Hepatocyte (in vitro differentiated cells): ENCODE measurements around the gene ALOX15. TPM values are rescaled to one million over a fixed set of nuclear protein-coding genes. Genes with fewer than 3 reads are reported as not detected.
"Not testable (repeated sequence)": the region's sequence is repeated elsewhere in the genome, so short reads cannot be mapped to it uniquely, and the experiment has no call there.

ENCODE experiments used
- DNase-seq: peaks from one replicate; pipeline ENCODE4 v3.0.0-alpha.2; 2016; ENCODE audit warnings: low spot score
- H2AFZ ChIP-seq: fragments of 200-600 bp; sonication (generic); 2 replicates; pipeline ENCODE4 v1.6.0; 2016; ENCODE audit warnings: antibody characterized with exemption, mild to moderate bottlenecking
- H3K27ac ChIP-seq: fragments of 200-600 bp; sonication (generic); 2 replicates; pipeline ENCODE4 v1.5.1; 2016; ENCODE audit warnings: mild to moderate bottlenecking
- H3K27me3 ChIP-seq: fragments of 200-600 bp; sonication (generic); 2 replicates; pipeline ENCODE4 v1.6.1; 2016
- H3K36me3 ChIP-seq: fragments of 200-600 bp; sonication (generic); replicated peaks from 2 replicates; pipeline ENCODE4 v1.5.1; 2016; ENCODE audit warnings: low read depth; ENCODE audit not compliant: insufficient read depth
- H3K4me1 ChIP-seq: fragments of 200-600 bp; sonication (generic); 2 replicates; pipeline ENCODE4 v1.5.1; 2016; ENCODE audit warnings: mild to moderate bottlenecking, moderate library complexity; ENCODE audit not compliant: insufficient read depth
- H3K4me2 ChIP-seq: fragments of 200-600 bp; sonication (generic); 2 replicates; pipeline ENCODE4 v1.6.0; 2016
- H3K4me3 ChIP-seq: fragments of 200-600 bp; sonication (generic); 2 replicates; pipeline ENCODE4 v1.5.1; 2016; ENCODE audit warnings: mild to moderate bottlenecking
- H3K79me2 ChIP-seq: fragments of 200-600 bp; sonication (generic); 2 replicates; pipeline ENCODE4 v1.6.0; 2017; ENCODE audit warnings: mild to moderate bottlenecking
- H3K9me2 ChIP-seq: fragments of 200-600 bp; sonication (generic); replicated peaks from 2 replicates; pipeline ENCODE4 v1.6.0; 2017; ENCODE audit warnings: mild to moderate bottlenecking; ENCODE audit not compliant: insufficient read depth
- H3K9me3 ChIP-seq: fragments of 200-600 bp; sonication (generic); 2 replicates; pipeline ENCODE4 v1.5.1; 2016; ENCODE audit warnings: low read depth, mild to moderate bottlenecking
- H4K20me1 ChIP-seq: fragments of 200-600 bp; sonication (generic); 2 replicates; pipeline ENCODE4 v1.6.0; 2016; ENCODE audit warnings: mild to moderate bottlenecking; ENCODE audit not compliant: insufficient read depth, poor library complexity, severe bottlenecking
- EZH2 ChIP-seq: fragments of 200-600 bp; sonication (generic); IDR thresholded peaks from 2 replicates; pipeline ENCODE4 v1.6.1; 2016; ENCODE audit warnings: antibody characterized with exemption, mild to moderate bottlenecking, borderline replicate concordance
- EZH2phosphoT487 ChIP-seq: fragments of 200-600 bp; sonication (generic); IDR thresholded peaks from one replicate; pipeline ENCODE4 v1.6.1; 2018; ENCODE audit warnings: antibody characterized with exemption, mild to moderate bottlenecking, low read depth, moderate library complexity; ENCODE audit not compliant: unreplicated experiment, severe bottlenecking
- WGBS: methylation state at CpG from one replicate; pipeline ENCODE4 v1.1.6; 2016; ENCODE audit warnings: low lambda C conversion rate; ENCODE audit errors: missing lambda C conversion rate; 5-methylcytosine and 5-hydroxymethylcytosine counted together
- polyA plus RNA-seq: library from polyadenylated mRNA; unstranded; fragments of >200 nt; fragmentation: Nextera tagmentation; extraction: Ambion mirVana; gene quantifications from 2 replicates; pipeline ENCODE4 v1.2.1, GENCODE V29; 2016
- total RNA-seq: library from RNA; depleted of rRNA; stranded (reverse); fragments of >200 nt; gene quantifications from 2 replicates; pipeline ENCODE4 v1.2.3, GENCODE V29; 2014
- TF ChIP-seq, protein P1 (sequence below): fragments of 200-600 bp; sonication (generic); IDR thresholded peaks from 2 replicates; pipeline ENCODE4 v1.5.1; 2016; ENCODE audit warnings: antibody characterized with exemption, mild to moderate bottlenecking; ENCODE audit not compliant: poor library complexity

The ALOX15 gene
- total and polyA plus RNA-seq, 2 experiments from 2014 or later = 2.1 to 5.5 TPM

DNA sequence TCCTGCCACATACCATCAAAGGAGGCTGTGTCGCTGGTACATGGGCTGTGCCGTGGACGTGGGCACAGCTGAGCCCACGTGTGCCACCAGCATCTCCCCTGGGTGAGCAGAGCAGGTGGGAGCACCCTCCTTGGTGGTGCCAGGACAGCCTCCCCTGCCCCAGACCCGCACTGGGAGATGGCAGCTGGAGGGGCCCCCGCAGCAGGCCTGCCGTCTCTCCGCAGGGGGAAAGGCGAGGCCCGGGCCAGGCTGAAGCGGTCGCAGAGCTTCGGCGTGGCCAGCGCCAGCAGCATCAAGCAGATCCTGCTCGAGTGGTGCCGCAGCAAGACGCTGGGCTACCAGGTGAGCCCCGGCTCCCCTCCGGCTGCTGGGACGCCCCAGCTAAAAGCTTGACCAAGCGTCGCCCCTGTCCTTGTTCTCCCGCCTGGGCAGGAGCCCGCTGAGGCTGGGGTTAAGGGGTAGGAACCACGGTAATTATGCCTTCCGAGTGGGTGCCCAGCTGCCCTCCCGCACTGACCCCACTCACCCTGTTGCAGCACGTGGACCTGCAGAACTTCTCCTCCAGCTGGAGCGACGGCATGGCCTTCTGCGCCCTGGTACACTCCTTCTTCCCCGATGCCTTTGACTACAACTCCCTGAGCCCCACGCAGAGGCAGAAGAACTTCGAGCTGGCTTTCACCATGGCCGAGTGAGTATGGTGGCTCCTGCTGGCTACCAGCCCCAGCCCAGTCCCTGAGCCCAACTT lies 44.7 kb downstream of the ALOX15 start:
- WGBS = 98% methylated on average over 36 of the region's 36 CpGs
- Histone ChIP-seq H3K79me2 (peaks cover 57% of the 10 kb centered on the region), H3K27me3 (no peaks in the 10 kb centered on the region), H3K9me2 (no peaks in the 10 kb centered on the region), H3K27ac (no peak overlapping the region), H3K4me2 (no peak overlapping the region), H4K20me1 (no peaks in the 10 kb centered on the region), H3K36me3 (no peaks in the 10 kb centered on the region), H3K4me1 (peaks cover 60% of the 10 kb centered on the region), H3K4me3 (no peak overlapping the region), H3K9me3 (no peaks in the 10 kb centered on the region), H2AFZ (no peak overlapping the region)
- no peak for DNase-seq
- TF ChIP-seq, protein P1, sequence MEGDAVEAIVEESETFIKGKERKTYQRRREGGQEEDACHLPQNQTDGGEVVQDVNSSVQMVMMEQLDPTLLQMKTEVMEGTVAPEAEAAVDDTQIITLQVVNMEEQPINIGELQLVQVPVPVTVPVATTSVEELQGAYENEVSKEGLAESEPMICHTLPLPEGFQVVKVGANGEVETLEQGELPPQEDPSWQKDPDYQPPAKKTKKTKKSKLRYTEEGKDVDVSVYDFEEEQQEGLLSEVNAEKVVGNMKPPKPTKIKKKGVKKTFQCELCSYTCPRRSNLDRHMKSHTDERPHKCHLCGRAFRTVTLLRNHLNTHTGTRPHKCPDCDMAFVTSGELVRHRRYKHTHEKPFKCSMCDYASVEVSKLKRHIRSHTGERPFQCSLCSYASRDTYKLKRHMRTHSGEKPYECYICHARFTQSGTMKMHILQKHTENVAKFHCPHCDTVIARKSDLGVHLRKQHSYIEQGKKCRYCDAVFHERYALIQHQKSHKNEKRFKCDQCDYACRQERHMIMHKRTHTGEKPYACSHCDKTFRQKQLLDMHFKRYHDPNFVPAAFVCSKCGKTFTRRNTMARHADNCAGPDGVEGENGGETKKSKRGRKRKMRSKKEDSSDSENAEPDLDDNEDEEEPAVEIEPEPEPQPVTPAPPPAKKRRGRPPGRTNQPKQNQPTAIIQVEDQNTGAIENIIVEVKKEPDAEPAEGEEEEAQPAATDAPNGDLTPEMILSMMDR = no peak
- no peak for TF ChIP-seq EZH2

DNA sequence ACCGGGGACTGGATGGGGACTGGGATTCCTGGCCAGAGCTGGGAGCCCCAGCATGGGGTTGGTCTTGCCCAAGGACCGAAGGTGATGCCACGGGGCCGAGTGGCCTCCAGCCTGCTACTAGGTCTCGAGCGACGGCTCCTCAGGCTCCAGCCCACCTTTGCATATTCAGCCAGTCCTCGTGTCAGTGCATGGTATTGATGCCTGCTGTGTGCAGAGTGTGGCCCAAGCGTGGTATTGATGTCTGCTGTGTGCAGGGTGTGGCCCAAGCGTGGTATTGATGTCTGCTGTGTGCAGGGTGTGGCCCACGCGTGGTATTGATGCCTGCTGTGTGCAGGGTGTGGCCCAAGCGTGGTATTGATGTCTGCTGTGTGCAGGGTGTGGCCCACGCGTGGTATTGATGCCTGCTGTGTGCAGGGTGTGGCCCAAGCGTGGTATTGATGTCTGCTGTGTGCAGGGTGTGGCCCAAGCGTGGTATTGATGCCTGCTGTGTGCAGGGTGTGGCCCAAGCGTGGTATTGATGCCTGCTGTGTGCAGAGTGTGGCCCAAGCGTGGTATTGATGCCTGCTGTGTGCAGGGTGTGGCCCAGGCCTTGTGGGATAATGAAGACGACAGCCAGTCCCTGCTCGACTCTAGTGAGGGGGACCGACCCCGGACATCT lies 45.7 kb downstream of the ALOX15 start:
- Histone ChIP-seq H3K4me1 (peaks cover 65% of the 10 kb centered on the region), H3K79me2 (peaks cover 62% of the 10 kb centered on the region)
- H3K9me2 ChIP-seq, H3K27me3 ChIP-seq, H4K20me1 ChIP-seq, H3K9me3 ChIP-seq, H3K4me2 ChIP-seq, DNase-seq, H3K4me3 ChIP-seq, H2AFZ ChIP-seq, H3K27ac ChIP-seq, H3K36me3 ChIP-seq: not testable (repeated sequence)
- 96% methylated on average over 18 of the region's 23 CpGs for WGBS

DNA sequence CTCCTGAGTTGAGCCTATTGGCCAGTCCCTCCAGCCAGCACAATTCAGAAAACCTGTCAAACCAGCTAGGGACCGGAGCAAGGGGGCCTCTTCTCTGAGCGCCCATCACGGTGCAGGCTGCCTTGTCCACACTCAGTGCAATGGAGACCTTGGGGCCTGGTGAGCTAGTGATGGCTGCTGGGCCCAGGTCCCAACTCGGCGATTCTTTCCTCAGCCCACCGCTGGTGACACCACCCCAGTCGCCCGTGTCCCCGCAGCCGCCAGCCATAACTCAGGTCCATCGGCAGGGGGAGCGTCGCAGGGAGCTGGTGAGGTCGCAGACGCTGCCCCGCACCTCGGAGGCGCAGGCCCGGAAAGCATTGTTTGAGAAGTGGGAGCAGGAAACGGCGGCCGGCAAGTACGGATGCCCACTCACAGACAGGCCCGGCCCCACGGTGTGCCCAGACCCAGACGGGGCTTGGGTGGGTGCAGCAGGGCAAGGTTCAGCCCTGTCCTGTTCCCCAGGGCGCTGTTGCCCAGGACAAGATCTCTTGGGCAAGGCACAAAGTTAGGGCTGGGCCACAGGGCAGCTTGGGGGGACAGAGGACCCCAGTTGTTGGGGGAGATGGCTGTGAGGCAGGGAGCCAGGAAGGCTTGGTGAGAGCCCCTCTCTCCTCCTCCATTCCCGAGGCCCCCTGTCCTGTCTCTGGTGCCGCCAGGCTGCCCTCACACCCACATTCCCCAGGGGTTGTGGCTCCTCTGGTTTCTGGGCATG lies 46.4 kb downstream of the ALOX15 start:
- Histone ChIP-seq H3K9me3 (no peaks in the 10 kb centered on the region), H3K9me2 (no peaks in the 10 kb centered on the region), H3K27ac (peak overlapping the region; percentile 26), H3K4me3 (no peak overlapping the region), H3K4me2 (no peak overlapping the region), H4K20me1 (no peaks in the 10 kb centered on the region), H3K79me2 (peaks cover 69% of the 10 kb centered on the region), H3K27me3 (no peaks in the 10 kb centered on the region), H2AFZ (no peak overlapping the region), H3K36me3 (no peaks in the 10 kb centered on the region), H3K4me1 (peaks cover 63% of the 10 kb centered on the region)
- TF ChIP-seq, protein P1 = peak; percentile 20
- no peak for TF ChIP-seq EZH2
- DNase-seq = no peak
- WGBS = 59% methylated on average over 27 of the region's 29 CpGs

DNA sequence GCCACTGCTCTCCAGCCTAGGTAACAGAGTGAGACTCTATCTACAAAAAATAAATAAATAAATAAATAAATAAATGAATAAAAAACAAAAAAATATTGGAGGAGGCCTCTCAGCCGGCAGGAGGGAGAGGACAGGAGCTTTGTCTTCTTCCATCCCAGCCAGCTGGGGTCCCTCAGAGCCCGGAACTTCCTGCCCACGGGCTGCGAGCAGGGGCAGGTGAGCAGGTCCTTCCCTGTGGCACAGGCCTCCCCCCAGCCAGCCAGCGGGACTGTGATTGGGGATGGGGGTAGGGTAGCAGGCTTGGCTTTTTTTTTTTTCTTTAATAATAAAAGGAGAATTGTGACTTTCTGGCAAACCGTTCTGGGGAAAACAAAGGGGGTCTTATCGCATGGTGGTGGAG lies 47.1 kb downstream of the ALOX15 start:
- no peaks in the 10 kb centered on the region for H3K36me3 ChIP-seq
- peak overlapping the region; percentile 26 for H3K27ac ChIP-seq
- no peaks in the 10 kb centered on the region for H3K27me3 ChIP-seq
- H4K20me1 ChIP-seq = no peaks in the 10 kb centered on the region
- H3K79me2 ChIP-seq = peaks cover 74% of the 10 kb centered on the region
- no peak overlapping the region for H3K4me3 ChIP-seq
- H3K9me3 ChIP-seq = no peaks in the 10 kb centered on the region
- no peak overlapping the region for H2AFZ ChIP-seq
- H3K4me1 ChIP-seq = peaks cover 60% of the 10 kb centered on the region
- no peak for DNase-seq
- 88% methylated on average over 7 of the region's 7 CpGs for WGBS
- H3K4me2 ChIP-seq = no peak overlapping the region
- H3K9me2 ChIP-seq = no peaks in the 10 kb centered on the region
- no peak for TF ChIP-seq EZH2phosphoT487
- TF ChIP-seq, protein P1 = no peak
- no peak for TF ChIP-seq EZH2
